Neural progenitor cell (in vitro differentiated cells): ENCODE data around the gene PDE8B. TPM values are rescaled to one million over a fixed set of nuclear protein-coding genes. Genes with fewer than 3 reads are reported as not detected.
A peak's percentile ranks its signal among the peaks of the same experiment; 100 is the strongest.

Experiments used
- DNase-seq: peaks from one replicate; pipeline ENCODE4 v3.0.0-alpha.2; 2016; ENCODE audit warnings: low spot score
- H2AFZ ChIP-seq: fragments of 200-600 bp; sonication (generic); replicated peaks from 2 replicates; pipeline ENCODE4 v1.6.1; 2016; ENCODE audit warnings: antibody characterized with exemption
- H3F3A ChIP-seq: fragments of 200-600 bp; sonication (generic); 2 replicates; pipeline ENCODE4 v1.6.1; 2016; ENCODE audit warnings: antibody characterized with exemption, low read depth
- H3K27ac ChIP-seq: fragments of 200-600 bp; sonication (generic); 2 replicates; pipeline ENCODE4 v1.5.1; 2016; ENCODE audit warnings: mild to moderate bottlenecking
- H3K27me3 ChIP-seq: fragments of 200-600 bp; sonication (generic); 2 replicates; pipeline ENCODE4 v1.6.1; 2016; ENCODE audit warnings: mild to moderate bottlenecking, moderate library complexity
- H3K36me3 ChIP-seq: fragments of 200-600 bp; sonication (generic); 2 replicates; pipeline ENCODE4 v1.5.1; 2016
- H3K4me1 ChIP-seq: fragments of 200-600 bp; sonication (generic); 2 replicates; pipeline ENCODE4 v1.6.1; 2016; ENCODE audit warnings: mixed run types
- H3K4me2 ChIP-seq: fragments of 200-600 bp; sonication (generic); 2 replicates; pipeline ENCODE4 v1.6.1; 2016
- H3K4me3 ChIP-seq: fragments of 200-600 bp; sonication (generic); 2 replicates; pipeline ENCODE4 v1.5.1; 2016
- H3K79me2 ChIP-seq: fragments of 200-600 bp; sonication (generic); 2 replicates; pipeline ENCODE4 v1.6.1; 2016; ENCODE audit warnings: low read depth
- H3K9ac ChIP-seq: fragments of 200-600 bp; sonication (generic); 2 replicates; pipeline ENCODE4 v1.6.1; 2016
- H3K9me3 ChIP-seq: fragments of 200-600 bp; sonication (generic); 2 replicates; pipeline ENCODE4 v1.5.1; 2016; ENCODE audit warnings: low read depth
- H4K20me1 ChIP-seq: fragments of 200-600 bp; sonication (generic); 2 replicates; pipeline ENCODE4 v1.6.1; 2016; ENCODE audit warnings: low read depth
- H3K27ac Mint-ChIP-seq: 3 replicates; pipeline ENCODE4 v1.8.0; 2021; ENCODE audit warnings: mixed read lengths
- H3K27me3 Mint-ChIP-seq: 2 replicates; pipeline ENCODE4 v1.8.0; 2022; ENCODE audit warnings: low read depth, mild to moderate bottlenecking, inconsistent platforms, moderate library complexity, mixed read lengths; ENCODE audit not compliant: insufficient read depth
- H3K36me3 Mint-ChIP-seq: 3 replicates; pipeline ENCODE4 v1.8.0; 2021; ENCODE audit warnings: mixed read lengths
- H3K4me1 Mint-ChIP-seq: 3 replicates; pipeline ENCODE4 v1.8.0; 2021; ENCODE audit warnings: mixed read lengths
- H3K4me3 Mint-ChIP-seq: 3 replicates; pipeline ENCODE4 v1.8.0; 2021; ENCODE audit warnings: mild to moderate bottlenecking, moderate library complexity, mixed read lengths
- H3K9me3 Mint-ChIP-seq: 3 replicates; pipeline ENCODE4 v1.8.0; 2020; ENCODE audit warnings: mixed read lengths
- EZH2 ChIP-seq: fragments of 200-600 bp; sonication (generic); IDR thresholded peaks from 2 replicates; pipeline ENCODE4 v1.6.1; 2017; ENCODE audit warnings: antibody characterized with exemption, mild to moderate bottlenecking, moderate library complexity
- EZH2phosphoT487 ChIP-seq: fragments of 200-600 bp; sonication (generic); IDR thresholded peaks from 2 replicates; pipeline ENCODE4 v1.6.1; 2017; ENCODE audit warnings: antibody characterized with exemption
- total RNA-seq: library from RNA; depleted of rRNA; stranded (reverse); fragments of >200 nt; gene quantifications from 2 replicates; pipeline ENCODE4 v1.2.3, GENCODE V29; 2015; ENCODE audit warnings: low replicate concordance
- TF ChIP-seq, protein P1 (sequence below): fragments of 200-600 bp; sonication (generic); IDR thresholded peaks from 2 replicates; pipeline ENCODE4 v1.5.1; 2017; ENCODE audit warnings: antibody characterized with exemption, mild to moderate bottlenecking

The PDE8B gene
- total RNA-seq, 1 donor from 2014 or later, result 4.3 TPM

DNA sequence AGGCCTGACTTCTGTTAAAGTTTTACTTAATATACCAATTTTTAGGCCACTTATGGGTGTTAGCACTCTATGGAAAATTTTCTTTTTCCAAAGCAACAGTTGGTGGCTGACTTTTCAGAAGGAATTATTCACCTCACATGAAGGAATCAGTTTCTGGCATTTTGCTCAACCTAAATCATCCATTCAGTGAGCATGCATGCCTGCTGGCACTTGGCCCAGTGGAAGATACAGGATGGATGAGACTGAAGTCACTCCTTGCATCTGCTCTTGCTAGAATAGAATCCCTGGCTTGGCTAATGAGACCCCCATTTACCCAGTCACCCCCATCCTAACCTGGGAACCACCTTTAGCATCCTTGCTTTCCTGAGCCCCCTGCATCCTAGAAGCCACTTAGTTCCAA lies 149.9 kb downstream of the PDE8B start:
- Histone ChIP-seq H2AFZ (no peak overlapping the region), H3K36me3 (no peaks in the 10 kb centered on the region), H3K79me2 (no peaks in the 10 kb centered on the region), H3K27me3 (no peaks in the 10 kb centered on the region), H3F3A (no peaks in the 10 kb centered on the region), H3K4me1 (no peaks in the 10 kb centered on the region), H3K9ac (no peak overlapping the region), H4K20me1 (no peaks in the 10 kb centered on the region), H3K4me2 (no peak overlapping the region), H3K4me3 (no peak overlapping the region), H3K9me3 (no peaks in the 10 kb centered on the region), H3K27ac (no peak overlapping the region)
- Mint-ChIP-seq H3K27ac (no peak overlapping the region), H3K4me1 (peaks cover 10% of the 10 kb centered on the region), H3K9me3 (no peaks in the 10 kb centered on the region), H3K4me3 (no peak overlapping the region), H3K36me3 (no peaks in the 10 kb centered on the region), H3K27me3 (peaks cover 4% of the 10 kb centered on the region)
- TF ChIP-seq, protein P1, sequence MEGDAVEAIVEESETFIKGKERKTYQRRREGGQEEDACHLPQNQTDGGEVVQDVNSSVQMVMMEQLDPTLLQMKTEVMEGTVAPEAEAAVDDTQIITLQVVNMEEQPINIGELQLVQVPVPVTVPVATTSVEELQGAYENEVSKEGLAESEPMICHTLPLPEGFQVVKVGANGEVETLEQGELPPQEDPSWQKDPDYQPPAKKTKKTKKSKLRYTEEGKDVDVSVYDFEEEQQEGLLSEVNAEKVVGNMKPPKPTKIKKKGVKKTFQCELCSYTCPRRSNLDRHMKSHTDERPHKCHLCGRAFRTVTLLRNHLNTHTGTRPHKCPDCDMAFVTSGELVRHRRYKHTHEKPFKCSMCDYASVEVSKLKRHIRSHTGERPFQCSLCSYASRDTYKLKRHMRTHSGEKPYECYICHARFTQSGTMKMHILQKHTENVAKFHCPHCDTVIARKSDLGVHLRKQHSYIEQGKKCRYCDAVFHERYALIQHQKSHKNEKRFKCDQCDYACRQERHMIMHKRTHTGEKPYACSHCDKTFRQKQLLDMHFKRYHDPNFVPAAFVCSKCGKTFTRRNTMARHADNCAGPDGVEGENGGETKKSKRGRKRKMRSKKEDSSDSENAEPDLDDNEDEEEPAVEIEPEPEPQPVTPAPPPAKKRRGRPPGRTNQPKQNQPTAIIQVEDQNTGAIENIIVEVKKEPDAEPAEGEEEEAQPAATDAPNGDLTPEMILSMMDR, result no peak
- TF ChIP-seq EZH2 (no peak), EZH2phosphoT487 (no peak)
- DNase-seq, result no peak

DNA sequence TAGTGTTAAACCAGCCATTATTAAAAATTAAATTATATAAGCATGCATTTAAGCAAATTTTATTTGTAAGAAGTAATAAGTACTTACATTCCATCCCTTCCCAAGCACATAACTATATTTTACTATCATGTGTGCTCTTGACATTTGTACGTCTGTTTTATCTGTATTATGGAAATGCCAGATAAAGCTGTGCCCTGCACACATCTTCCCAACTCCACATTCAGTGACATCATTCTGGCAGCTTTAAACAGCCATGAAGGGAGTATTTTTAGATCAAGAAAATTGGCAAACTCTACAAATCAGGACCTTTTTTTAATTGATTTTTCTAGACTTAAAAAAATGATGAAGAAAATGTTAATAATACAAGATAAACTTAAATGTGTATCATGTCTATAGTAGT lies 150.5 kb downstream of the PDE8B start:
- Histone ChIP-seq H3K4me1 (no peaks in the 10 kb centered on the region), H3K9ac (no peak overlapping the region), H3K27me3 (no peaks in the 10 kb centered on the region), H3K36me3 (no peaks in the 10 kb centered on the region), H2AFZ (no peak overlapping the region), H3F3A (no peaks in the 10 kb centered on the region), H3K79me2 (no peaks in the 10 kb centered on the region), H3K27ac (no peak overlapping the region), H3K9me3 (no peaks in the 10 kb centered on the region), H3K4me2 (no peak overlapping the region), H3K4me3 (no peak overlapping the region), H4K20me1 (no peaks in the 10 kb centered on the region)
- Mint-ChIP-seq H3K27me3 (peaks cover 4% of the 10 kb centered on the region), H3K27ac (no peak overlapping the region), H3K9me3 (no peaks in the 10 kb centered on the region), H3K4me3 (no peak overlapping the region), H3K36me3 (no peaks in the 10 kb centered on the region), H3K4me1 (peaks cover 10% of the 10 kb centered on the region)
- TF ChIP-seq, protein P1, result no peak
- TF ChIP-seq EZH2phosphoT487, result no peak
- TF ChIP-seq EZH2, result no peak
- no peak for DNase-seq

DNA sequence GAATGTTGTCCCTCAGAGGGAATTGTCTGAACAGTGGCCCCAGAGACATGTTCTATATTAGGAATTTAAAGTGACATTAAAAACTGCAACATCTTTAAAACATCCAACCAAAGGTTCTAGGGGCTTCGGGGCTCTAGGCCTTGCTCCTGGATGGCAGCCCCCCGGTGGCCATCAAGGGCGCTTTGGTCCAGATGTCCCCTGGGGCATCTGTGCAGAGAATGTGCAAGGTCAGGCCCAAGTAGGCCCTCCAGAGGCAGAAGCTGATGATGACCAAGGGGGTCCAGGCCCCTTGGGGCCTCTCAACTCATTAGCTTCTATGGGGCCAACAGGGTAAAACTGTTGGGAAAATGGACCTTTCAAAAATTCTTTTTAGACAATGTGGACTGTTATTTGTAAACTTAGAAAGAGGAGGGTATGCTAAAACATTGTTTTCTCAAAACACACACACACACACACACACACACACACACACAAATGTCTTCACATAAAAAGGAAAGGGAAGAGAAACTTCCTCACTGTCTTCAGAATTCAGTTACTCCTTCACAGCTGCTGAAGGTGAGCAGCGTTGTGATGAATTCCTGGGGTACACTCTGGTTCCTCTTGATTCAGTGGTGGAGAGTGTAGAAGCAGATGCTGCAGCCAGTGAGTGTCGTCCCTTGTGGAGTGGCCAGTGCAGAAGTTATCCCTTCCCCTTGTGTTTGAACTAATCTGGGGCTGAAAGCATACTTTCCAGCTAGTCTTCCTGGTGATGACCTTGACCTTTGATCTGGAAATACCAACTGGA lies 156.4 kb downstream of the PDE8B start:
- Histone ChIP-seq H4K20me1 (no peaks in the 10 kb centered on the region), H3F3A (no peaks in the 10 kb centered on the region), H3K27ac (no peak overlapping the region), H3K36me3 (no peaks in the 10 kb centered on the region), H2AFZ (no peak overlapping the region), H3K27me3 (no peaks in the 10 kb centered on the region), H3K4me1 (no peaks in the 10 kb centered on the region), H3K9ac (no peak overlapping the region), H3K9me3 (no peaks in the 10 kb centered on the region), H3K4me2 (no peak overlapping the region), H3K4me3 (no peak overlapping the region), H3K79me2 (no peaks in the 10 kb centered on the region)
- Mint-ChIP-seq H3K4me3 (no peak overlapping the region), H3K9me3 (no peaks in the 10 kb centered on the region), H3K4me1 (peaks cover 17% of the 10 kb centered on the region), H3K36me3 (no peaks in the 10 kb centered on the region), H3K27me3 (peaks cover 2% of the 10 kb centered on the region), H3K27ac (no peak overlapping the region)
- no peak for DNase-seq
- TF ChIP-seq, protein P1, result peak; percentile 38
- TF ChIP-seq EZH2phosphoT487 (no peak), EZH2 (no peak)
